GM18861 (cell line): ENCODE data around the gene PPM1J.

ENCODE experiments used
- ATAC-seq: cut with Tn5 transposase; IDR thresholded peaks from one replicate; pipeline ENCODE4 v1.9.1; 2021; ENCODE audit not compliant: unreplicated experiment

Gene PPM1J

GRCh38 chr1:112692681-112693080 lies 22.5 kb downstream of the PPM1J start:
- ATAC-seq = no peak

GRCh38 chr1:112689842-112690237 lies 25.3 kb downstream of the PPM1J start:
- no peak for ATAC-seq

GRCh38 chr1:112689196-112689841 lies 25.8 kb downstream of the PPM1J start:
- ATAC-seq = no peak

GRCh38 chr1:112688781-112689193 lies 26.3 kb downstream of the PPM1J start:
- ATAC-seq = no peak

- ATAC-seq = no peak
Measured at GRCh38 chr1:112687785-112688496, 27.2 kb downstream of the PPM1J start.

GRCh38 chr1:112687361-112687760 lies 27.8 kb downstream of the PPM1J start:
- no peak for ATAC-seq

- ATAC-seq = no peak
Measured at GRCh38 chr1:112686835-112687234, 28.3 kb downstream of the PPM1J start.

- ATAC-seq = no peak
Measured at GRCh38 chr1:112686417-112686816, 28.7 kb downstream of the PPM1J start.

- no peak for ATAC-seq
Measured at GRCh38 chr1:112685913-112686312, 29.2 kb downstream of the PPM1J start.

GRCh38 chr1:112678605-112679004 lies 36.5 kb downstream of the PPM1J start:
- ATAC-seq = no peak

GRCh38 chr1:112677501-112677900 lies 37.6 kb downstream of the PPM1J start:
- no peak for ATAC-seq

- ATAC-seq = no peak
Measured at GRCh38 chr1:112676543-112676942, 38.6 kb downstream of the PPM1J start.

GRCh38 chr1:112675728-112676381 lies 39.3 kb downstream of the PPM1J start:
- no peak for ATAC-seq

- no peak for ATAC-seq
Measured at GRCh38 chr1:112674986-112675727, 40.0 kb downstream of the PPM1J start.

GRCh38 chr1:112674440-112674985 lies 40.6 kb downstream of the PPM1J start, which contains the start of gene MOV10:
Gene MOV10, plus strand, starts transcription at chr1:112674659. Its CDS starts 254 bp downstream, at chr1:112674913.
- ATAC-seq = no peak

GRCh38 chr1:112673592-112674439 lies 41.3 kb downstream of the PPM1J start:
- ATAC-seq = no peak

GRCh38 chr1:112672842-112673241 lies 42.3 kb downstream of the PPM1J start:
- no peak for ATAC-seq

GRCh38 chr1:112672009-112672408 lies 43.1 kb downstream of the PPM1J start:
- ATAC-seq = no peak

- ATAC-seq = no peak
Measured at GRCh38 chr1:112666946-112667345, 48.2 kb downstream of the PPM1J start.

- ATAC-seq = no peak
Measured at GRCh38 chr1:112665857-112666256, 49.3 kb downstream of the PPM1J start.
